NCI-H1436 (cell line): ENCODE data around the gene SERPINE3.

Experiments
- DNase-seq: peaks from one replicate; lab custom pipeline; 2025; lab: John Stamatoyannopoulos, UW

Gene SERPINE3

GRCh38 chr13:51339354-51339753 lies at the start of gene SERPINE3:
Gene SERPINE3 (plus strand): TSS chr13:51339691. CDS start chr13:51341092, 1,401 bp downstream.
- no peak for DNase-seq

- DNase-seq, result no peak
Measured at GRCh38 chr13:51291341-51291740, 48.1 kb upstream of the SERPINE3 start.

DNA sequence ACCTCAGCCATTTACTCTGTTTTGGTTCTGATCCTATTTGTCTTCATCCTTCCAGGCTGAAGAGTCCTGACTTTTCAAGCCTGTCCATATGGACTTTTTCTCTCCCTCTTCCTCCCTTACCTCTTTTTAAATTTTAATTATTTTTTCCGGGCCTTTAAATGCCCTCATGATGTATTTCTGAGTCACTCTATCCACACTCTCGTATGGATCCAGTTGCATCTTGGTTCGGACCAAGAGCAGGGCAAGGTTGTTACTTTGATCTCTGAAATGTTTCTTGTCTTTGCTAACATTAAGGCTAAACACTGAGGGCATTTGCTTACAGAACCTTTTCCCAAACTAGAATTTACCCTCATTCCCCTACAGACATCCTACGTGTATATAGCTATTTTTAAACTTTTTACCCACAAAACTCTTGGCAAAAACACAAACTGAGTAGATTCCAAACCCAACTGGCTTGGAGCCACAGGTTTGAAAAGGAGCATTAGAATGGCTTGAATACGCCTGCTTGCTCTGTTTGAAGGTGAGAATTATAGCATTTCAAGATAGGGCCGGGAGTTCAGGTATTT lies 47.4 kb upstream of the SERPINE3 start:
- no peak for DNase-seq

GRCh38 chr13:51297556-51297955 lies 41.9 kb upstream of the SERPINE3 start:
- DNase-seq, result no peak

DNA sequence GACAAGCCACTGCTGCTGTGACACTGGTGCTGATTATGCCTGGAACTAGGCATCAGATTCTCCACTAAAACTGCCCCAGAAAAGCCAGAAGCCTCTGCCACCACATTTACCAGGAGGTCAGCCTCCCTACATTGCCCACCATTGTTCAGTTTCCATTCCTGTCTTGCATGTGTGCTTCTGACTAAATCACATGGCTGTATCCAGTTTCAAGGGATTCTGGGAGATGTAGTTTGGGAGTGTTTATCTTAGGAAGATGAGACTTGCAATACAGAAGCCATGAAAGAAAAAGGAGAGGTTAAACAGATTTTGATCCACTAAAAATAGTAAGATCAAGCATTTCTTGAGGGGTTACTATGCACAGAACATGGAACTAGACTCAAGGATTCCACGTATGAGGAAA lies 40.7 kb upstream of the SERPINE3 start:
- no peak for DNase-seq

GRCh38 chr13:51303063-51303552 lies 36.4 kb upstream of the SERPINE3 start:
- no peak for DNase-seq

DNA sequence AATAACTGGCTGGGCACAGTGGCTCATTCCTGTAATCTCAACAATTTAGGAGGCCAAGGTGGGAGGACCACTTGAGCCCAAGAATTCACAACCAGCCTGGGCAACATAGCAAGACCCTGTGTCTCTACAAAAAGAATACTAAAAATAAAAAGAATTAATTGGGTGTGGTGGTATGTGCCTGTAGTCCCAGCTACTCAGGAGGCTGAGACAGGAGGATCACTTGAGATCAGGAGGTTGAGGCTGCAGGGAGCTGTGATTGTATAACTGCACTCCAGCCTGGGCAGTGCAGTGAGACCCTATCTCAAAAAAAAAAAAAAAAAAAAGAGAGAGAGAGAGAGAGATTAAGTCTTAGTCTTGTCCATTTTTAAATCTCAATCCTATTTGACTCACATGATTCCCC lies 35.6 kb upstream of the SERPINE3 start:
- DNase-seq, result no peak

GRCh38 chr13:51305271-51305967 lies 34.1 kb upstream of the SERPINE3 start:
- DNase-seq, result no peak

DNA sequence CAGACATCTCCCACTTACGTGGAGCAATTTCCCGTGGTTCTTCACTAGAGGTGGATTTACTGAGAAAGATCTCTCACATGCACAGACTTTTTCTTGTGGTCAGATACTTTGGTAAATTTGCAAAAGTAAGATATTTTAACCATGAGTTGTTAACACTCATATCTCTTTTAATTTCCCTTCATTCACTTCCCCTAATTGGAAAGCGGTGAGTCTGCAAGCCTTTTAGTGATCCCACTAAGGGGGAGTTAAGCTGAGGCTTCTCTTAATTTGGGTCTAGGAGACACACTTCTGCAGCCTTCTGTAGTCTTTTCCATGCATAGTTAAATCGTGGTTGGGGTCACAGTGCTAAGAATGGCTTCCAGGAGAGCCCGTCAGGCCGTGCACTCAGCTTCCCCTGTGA lies 30.7 kb upstream of the SERPINE3 start:
- no peak for DNase-seq

DNA sequence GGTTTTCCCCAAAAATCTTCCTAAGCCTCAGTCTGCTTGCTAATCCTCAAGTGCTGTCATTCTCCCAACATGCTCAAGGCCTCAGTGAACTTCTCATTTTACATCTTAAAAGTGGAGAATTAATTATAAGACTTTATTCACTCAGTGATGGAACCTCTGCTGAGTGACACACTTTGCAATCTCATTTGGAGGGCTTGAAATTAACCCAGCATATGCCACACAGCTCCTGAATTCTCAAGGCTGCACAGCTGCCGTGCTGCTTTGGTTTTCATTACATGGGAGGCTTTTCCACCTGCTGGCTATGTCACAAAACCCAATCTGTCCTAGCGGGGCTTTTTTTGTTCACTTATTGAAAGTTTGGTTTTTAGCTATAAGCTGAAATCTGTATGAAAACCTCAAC lies 28.3 kb upstream of the SERPINE3 start:
- DNase-seq, result no peak

GRCh38 chr13:51311957-51312520 lies 27.5 kb upstream of the SERPINE3 start:
- no peak for DNase-seq

GRCh38 chr13:51313619-51314018 lies 25.9 kb upstream of the SERPINE3 start:
- DNase-seq, result no peak

- DNase-seq, result no peak
Measured at GRCh38 chr13:51317262-51317661, 22.2 kb upstream of the SERPINE3 start.

DNA sequence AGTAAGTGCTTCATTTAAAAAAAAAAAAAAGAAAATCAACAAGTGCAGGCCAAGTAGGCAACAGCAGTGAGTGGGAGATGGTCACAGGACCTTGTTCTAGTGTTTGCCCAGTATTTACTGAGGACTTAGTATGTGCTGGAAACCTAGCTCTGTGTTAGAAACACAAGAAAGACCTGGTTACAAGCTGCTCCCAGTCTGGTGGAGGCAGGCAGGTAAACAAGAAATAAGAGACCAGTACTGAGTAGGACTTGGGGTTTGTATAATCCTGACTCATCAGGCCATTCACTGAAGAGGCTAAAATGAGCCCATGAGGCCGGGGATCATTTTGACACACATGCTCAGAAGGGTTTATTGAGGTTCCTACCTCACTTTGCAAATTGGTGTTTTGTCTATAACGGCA lies 21.5 kb upstream of the SERPINE3 start:
- no peak for DNase-seq

DNA sequence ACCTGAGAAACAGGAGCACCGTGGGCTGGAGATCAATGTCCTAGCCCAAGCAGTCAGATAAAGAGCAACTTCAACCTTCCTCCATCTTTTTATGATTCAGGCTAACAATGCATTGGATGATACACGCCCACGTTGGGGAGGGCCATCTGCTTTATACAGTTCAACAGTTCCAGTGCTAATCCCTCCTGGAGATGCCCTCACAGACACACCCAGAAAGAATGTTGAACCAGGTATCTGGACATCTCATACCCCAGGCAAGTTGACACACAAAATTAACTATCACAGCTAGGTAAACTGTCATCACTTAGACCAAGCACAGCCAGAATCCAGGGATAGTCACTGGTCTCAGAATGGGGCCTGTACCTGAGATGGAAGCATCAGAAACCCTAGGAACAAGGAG lies 20.6 kb upstream of the SERPINE3 start:
- DNase-seq, result no peak

DNA sequence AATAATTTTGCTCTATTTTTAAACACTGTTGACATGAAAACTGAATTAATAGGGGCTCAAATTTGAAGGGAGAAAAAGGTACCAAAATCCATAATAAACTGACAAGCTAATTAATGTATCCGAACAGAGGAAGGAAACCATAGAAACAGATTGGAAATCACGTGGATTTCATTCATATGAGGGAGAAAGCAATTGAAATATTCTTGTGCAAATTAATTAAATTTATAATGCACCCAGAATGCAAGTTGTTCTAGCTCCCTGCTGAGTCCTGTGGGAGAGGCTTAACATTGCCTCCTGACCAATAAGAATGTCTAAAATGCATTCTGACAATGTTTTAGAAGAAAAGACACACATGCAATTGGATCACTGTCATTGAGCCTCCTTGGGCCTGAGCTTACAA lies 17.7 kb upstream of the SERPINE3 start:
- DNase-seq, result no peak

GRCh38 chr13:51322826-51323225 lies 16.7 kb upstream of the SERPINE3 start:
- no peak for DNase-seq

DNA sequence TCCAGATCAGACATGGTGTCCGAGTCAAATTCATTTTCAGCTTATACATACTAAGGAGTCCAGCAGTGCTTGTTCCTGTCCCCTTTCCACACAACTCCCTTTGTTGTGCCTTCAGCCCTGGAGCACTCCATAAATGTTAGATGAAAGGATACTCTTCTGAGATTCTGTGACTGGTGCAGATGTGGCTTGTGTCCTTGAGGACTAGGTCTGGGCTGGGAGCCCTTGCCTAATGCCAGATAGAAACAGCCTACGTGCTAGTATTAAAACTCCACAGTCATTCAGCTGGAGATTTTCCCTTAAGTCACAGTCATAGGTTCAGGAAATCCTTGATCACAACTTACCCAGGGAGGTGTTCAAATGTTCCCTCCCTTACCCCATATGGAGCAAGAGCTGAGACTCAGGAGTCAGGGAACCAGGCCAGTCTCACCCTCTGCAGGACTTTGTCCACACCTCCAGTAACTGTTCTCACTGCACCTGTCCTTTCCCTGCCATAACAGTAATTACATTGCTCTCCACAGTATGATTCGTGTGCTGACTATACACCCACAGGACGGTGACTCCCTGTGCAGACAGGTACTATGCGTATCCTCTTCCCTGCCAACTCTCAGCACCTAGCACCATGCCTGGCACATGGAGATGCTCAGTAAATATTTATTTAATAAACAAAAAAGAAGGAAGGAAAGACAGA lies 15.5 kb upstream of the SERPINE3 start:
- DNase-seq, result no peak

- no peak for DNase-seq
Measured at GRCh38 chr13:51324714-51325420, 14.6 kb upstream of the SERPINE3 start.

DNA sequence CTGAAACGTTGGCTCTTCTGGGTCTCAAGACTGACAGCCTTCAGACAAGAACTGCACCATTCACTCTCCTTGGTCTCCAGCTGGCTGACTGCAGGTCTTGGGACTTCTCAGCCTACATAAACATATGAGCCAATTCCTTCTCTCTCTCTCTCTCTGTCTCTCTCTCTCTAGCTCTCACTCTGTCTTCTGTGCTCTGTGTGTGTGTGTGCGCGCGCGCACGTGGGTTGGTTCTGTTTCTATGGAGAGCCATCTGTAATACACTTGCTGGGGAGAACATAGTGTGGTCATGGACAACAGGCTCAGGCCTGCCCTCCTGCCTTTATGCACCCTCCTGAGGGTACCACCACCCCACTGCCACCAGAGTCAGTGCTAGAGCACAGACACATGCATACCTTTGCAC lies 13.7 kb upstream of the SERPINE3 start:
- DNase-seq, result no peak

DNA sequence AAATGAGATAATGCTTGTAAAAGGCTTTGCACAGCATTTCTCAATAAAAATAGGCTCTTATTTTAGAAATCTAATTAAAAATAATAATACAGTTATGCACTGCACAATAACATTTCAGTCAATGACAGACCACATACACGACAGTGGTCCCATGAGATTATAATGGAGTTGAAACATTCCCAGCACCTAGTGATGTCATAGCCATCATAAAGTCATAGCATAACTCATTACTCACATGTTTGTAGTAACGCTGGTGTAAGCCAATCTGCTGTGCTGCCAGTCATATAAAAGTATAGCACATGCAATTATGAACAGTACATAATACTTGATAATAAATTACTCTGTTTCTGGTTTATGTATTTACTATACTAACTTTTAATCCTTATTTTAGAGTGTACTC lies 12.7 kb upstream of the SERPINE3 start:
- DNase-seq, result no peak

DNA sequence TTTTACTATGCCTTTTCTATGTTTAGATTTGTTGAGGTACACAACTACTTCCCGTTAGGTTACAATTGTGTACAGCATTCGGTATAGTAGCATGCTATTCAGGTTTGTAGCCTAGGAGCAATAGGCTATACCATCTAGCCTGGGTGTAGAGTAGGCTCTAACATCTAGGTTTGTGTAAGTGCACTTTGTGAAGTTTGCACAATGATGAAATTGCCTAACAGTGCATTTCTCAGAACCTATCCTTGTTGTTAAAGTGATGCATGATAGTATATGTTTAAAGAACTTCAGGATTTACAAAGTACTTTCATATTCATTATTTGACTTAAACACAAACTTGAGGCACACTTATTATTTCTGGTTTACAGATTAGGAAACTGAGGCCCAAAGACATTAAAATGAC lies 11.5 kb upstream of the SERPINE3 start:
- DNase-seq, result no peak
